ENCODE data around the gene MAPK8IP2.

The MAPK8IP2 gene

GRCh38 chr22:50556703-50557102 lies 43.9 kb upstream of the MAPK8IP2 start:
- no peaks in the 10 kb centered on the region for H3K9me2 ChIP-seq (ENCODE audit: low read depth, low read length)
- no peaks in the 10 kb centered on the region for H4K20me1 ChIP-seq (ENCODE audit: insufficient read depth, low read length)
- H3K4me1 ChIP-seq (ENCODE audit: insufficient read depth, low read length, severe bottlenecking), result no peaks in the 10 kb centered on the region
- no peaks in the 10 kb centered on the region for H3F3A ChIP-seq (ENCODE audit: insufficient read depth, low read length)
- H3K4me2 ChIP-seq (ENCODE audit: low read length), result no peak overlapping the region
- H3K9me3 ChIP-seq (ENCODE audit: low read length), result no peaks in the 10 kb centered on the region
- no peaks in the 10 kb centered on the region; the same call in 1 of the 2 replicates for H3K36me3 ChIP-seq (ENCODE audit: insufficient read depth, low read length)
- H3K4me3 ChIP-seq (ENCODE audit: low read depth, low read length, poor library complexity, severe bottlenecking), result no peak overlapping the region
- no peak for TF ChIP-seq CTCF (IDR thresholded peaks at IDR 0.05; ENCODE audit: low read length)
- no peak for TF ChIP-seq EZH2 (IDR thresholded peaks at IDR 0.05; ENCODE audit: borderline replicate concordance, low read length)
- H3K27me3 ChIP-seq (ENCODE audit: insufficient read depth, low read length), result peaks cover 5% of the 10 kb centered on the region; the same call in 1 of the 2 replicates
- no peak overlapping the region for H2AFZ ChIP-seq (ENCODE audit: low read length)
- H3K27ac ChIP-seq (ENCODE audit: low read depth, low read length, poor library complexity, severe bottlenecking), result no peak overlapping the region
- H3K9ac ChIP-seq (ENCODE audit: low read length), result no peak overlapping the region
- no peaks in the 10 kb centered on the region for H3K79me2 ChIP-seq (ENCODE audit: insufficient read depth, low read length)

GRCh38 chr22:50560034-50560433 lies 40.6 kb upstream of the MAPK8IP2 start:
- Histone ChIP-seq H3K4me3 (ENCODE audit: low read depth, low read length, poor library complexity, severe bottlenecking) (no peak overlapping the region), H3K4me1 (ENCODE audit: insufficient read depth, low read length, severe bottlenecking) (peaks cover 7% of the 10 kb centered on the region), H3K4me2 (ENCODE audit: low read length) (no peak overlapping the region), H3K27me3 (ENCODE audit: insufficient read depth, low read length) (peaks cover 5% of the 10 kb centered on the region; the same call in 1 of the 2 replicates), H3K79me2 (ENCODE audit: insufficient read depth, low read length) (no peaks in the 10 kb centered on the region), H4K20me1 (ENCODE audit: insufficient read depth, low read length) (no peaks in the 10 kb centered on the region), H3F3A (ENCODE audit: insufficient read depth, low read length) (no peaks in the 10 kb centered on the region), H3K9me3 (ENCODE audit: low read length) (no peaks in the 10 kb centered on the region), H3K9ac (ENCODE audit: low read length) (no peak overlapping the region), H3K27ac (ENCODE audit: low read depth, low read length, poor library complexity, severe bottlenecking) (no peak overlapping the region), H3K9me2 (ENCODE audit: low read depth, low read length) (no peaks in the 10 kb centered on the region), H2AFZ (ENCODE audit: low read length) (no peak overlapping the region), H3K36me3 (ENCODE audit: insufficient read depth, low read length) (no peaks in the 10 kb centered on the region)
- TF ChIP-seq CTCF (IDR thresholded peaks at IDR 0.05; ENCODE audit: low read length) (no peak), EZH2 (IDR thresholded peaks at IDR 0.05; ENCODE audit: borderline replicate concordance, low read length) (no peak)

GRCh38 chr22:50561401-50562358 lies 38.9 kb upstream of the MAPK8IP2 start:
- no peak overlapping the region for H3K27ac ChIP-seq (ENCODE audit: low read depth, low read length, poor library complexity, severe bottlenecking)
- no peak overlapping the region for H3K9ac ChIP-seq (ENCODE audit: low read length)
- peaks cover 5% of the 10 kb centered on the region; the same call in 1 of the 2 replicates for H3K27me3 ChIP-seq (ENCODE audit: insufficient read depth, low read length)
- H3F3A ChIP-seq (ENCODE audit: insufficient read depth, low read length), result no peaks in the 10 kb centered on the region
- H3K79me2 ChIP-seq (ENCODE audit: insufficient read depth, low read length), result no peaks in the 10 kb centered on the region
- H3K9me3 ChIP-seq (ENCODE audit: low read length), result no peaks in the 10 kb centered on the region
- H3K4me3 ChIP-seq (ENCODE audit: low read depth, low read length, poor library complexity, severe bottlenecking), result no peak overlapping the region
- no peaks in the 10 kb centered on the region for H3K36me3 ChIP-seq (ENCODE audit: insufficient read depth, low read length)
- H3K4me1 ChIP-seq (ENCODE audit: insufficient read depth, low read length, severe bottlenecking), result peaks cover 7% of the 10 kb centered on the region
- no peaks in the 10 kb centered on the region for H4K20me1 ChIP-seq (ENCODE audit: insufficient read depth, low read length)
- no peak overlapping the region for H2AFZ ChIP-seq (ENCODE audit: low read length)
- no peak overlapping the region for H3K4me2 ChIP-seq (ENCODE audit: low read length)
- no peak for TF ChIP-seq EZH2 (IDR thresholded peaks at IDR 0.05; ENCODE audit: borderline replicate concordance, low read length)
- TF ChIP-seq CTCF (IDR thresholded peaks at IDR 0.05; ENCODE audit: low read length), result no peak
- H3K9me2 ChIP-seq (ENCODE audit: low read depth, low read length), result no peaks in the 10 kb centered on the region

Measured in OCI-LY1 (cell line).